Fibroblast of pulmonary artery (primary cell): ENCODE results near the gene IL24.
A peak's percentile ranks its signal among the peaks of the same experiment; 100 is the strongest.

Source experiments
- DNase-seq: peaks from one replicate; pipeline ENCODE4 v3.0.0-alpha.2; 2010; ENCODE audit warnings: low read depth
- H3K4me3 ChIP-seq: replicated peaks from 2 replicates; pipeline ENCODE4 v1.5.1; 2011; ENCODE audit warnings: low read depth, mild to moderate bottlenecking, control low read depth, low read length, moderate library complexity
- TF ChIP-seq, protein P1 (sequence below): IDR thresholded peaks from 2 replicates; pipeline ENCODE4 v1.5.1; 2011; ENCODE audit warnings: mild to moderate bottlenecking, control low read depth, low read length, inconsistent platforms; ENCODE audit errors: missing control alignments

IL24 gene

DNA sequence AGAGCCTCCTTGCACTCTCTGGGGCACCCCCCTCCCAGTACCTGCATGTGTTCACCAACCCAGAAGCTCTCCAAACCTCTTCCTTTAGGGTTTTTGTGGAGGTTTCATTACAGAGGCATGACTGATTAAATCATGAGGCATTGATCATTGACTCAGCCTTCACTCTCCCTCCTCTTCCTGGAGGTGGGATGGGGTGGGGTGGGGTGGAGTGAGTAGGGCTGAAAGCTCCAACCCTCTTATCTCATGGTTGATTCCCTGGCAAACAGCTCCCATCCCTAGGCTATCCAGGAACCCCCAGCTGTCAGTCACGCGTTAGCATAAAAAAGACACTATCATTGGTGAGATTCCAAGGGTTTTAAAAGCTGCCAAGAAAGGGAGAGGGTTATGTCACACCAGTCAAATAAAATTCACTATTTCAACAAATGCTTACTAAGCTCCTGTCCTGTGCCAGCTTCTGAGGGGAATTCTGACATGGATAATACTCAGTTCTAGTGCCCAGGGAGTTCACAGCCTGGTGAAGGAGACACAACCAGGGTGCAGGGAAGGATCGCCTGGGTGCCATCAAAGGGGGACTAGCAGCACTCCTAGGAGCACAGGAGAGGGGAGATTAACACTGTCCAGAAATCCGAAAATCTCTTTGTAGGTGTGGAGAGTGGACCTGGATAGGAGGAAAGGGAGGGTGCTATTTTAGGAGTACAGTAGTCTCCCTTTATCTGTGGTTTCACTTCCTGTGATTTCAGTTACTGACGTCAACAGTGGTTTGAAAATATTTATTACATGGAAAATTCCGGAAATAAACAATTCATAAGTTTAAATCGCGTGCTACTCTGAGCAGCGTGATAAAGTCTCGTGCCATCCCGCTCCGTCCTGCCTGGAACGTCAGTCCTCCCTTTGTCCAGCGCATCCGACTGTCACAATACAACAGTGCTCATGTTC is 6.8 kb upstream of the IL24 start:
- TF ChIP-seq, protein P1, sequence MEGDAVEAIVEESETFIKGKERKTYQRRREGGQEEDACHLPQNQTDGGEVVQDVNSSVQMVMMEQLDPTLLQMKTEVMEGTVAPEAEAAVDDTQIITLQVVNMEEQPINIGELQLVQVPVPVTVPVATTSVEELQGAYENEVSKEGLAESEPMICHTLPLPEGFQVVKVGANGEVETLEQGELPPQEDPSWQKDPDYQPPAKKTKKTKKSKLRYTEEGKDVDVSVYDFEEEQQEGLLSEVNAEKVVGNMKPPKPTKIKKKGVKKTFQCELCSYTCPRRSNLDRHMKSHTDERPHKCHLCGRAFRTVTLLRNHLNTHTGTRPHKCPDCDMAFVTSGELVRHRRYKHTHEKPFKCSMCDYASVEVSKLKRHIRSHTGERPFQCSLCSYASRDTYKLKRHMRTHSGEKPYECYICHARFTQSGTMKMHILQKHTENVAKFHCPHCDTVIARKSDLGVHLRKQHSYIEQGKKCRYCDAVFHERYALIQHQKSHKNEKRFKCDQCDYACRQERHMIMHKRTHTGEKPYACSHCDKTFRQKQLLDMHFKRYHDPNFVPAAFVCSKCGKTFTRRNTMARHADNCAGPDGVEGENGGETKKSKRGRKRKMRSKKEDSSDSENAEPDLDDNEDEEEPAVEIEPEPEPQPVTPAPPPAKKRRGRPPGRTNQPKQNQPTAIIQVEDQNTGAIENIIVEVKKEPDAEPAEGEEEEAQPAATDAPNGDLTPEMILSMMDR, result no peak
- no peak overlapping the region for H3K4me3 ChIP-seq
- peak; percentile 98 for DNase-seq

DNA sequence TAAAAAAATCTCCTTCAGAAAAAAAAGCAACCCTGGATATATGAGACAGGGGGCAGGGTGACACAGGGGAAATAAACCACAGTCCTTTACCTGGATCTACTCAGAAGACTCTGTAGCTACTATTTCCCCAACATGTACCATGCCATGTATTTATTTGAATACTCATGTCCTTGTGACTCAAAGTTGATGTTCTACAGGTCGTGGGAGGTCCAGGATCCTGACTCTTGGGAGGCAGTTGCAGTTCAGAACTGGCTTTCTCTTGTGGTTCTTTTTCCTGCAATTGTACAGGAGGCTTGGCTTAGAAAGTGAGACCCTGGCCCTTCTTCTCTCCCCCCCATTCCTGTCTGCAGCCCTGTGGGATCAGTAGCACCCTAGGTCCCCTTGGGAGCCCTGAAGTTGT is 5.8 kb upstream of the IL24 start:
- H3K4me3 ChIP-seq, result no peak overlapping the region
- TF ChIP-seq, protein P1, result no peak
- peak; percentile 63 for DNase-seq

DNA sequence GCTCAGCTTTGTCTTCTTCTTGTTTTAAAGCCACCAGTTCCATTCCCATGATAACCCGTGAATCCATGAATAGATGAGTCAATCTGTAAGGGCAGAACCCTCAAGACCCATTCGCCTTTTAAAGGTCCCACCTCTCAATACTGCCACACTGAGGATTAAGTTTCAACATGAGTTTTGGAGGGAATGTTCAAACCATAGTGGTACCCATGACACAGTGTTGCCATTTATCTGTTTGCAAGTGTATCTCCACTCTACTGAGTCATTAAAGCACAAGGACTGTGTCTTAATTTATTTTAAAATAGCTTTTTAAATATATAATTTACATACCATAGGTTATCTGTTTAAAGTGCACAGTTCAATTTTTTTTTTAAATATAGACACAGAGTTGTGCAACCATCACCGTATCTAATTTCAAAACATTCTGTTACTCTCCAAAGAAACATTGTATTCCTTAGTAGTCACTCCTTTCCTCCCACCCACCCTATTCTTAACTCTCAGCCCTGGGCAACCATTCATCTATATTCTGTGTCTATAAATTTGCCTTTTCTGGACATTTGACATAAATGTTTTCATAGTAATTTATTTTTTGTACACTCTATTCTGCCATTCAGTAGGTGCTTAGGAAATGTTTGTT is 4.8 kb upstream of the IL24 start:
- DNase-seq, result peak; percentile 86
- TF ChIP-seq, protein P1, result no peak

DNA sequence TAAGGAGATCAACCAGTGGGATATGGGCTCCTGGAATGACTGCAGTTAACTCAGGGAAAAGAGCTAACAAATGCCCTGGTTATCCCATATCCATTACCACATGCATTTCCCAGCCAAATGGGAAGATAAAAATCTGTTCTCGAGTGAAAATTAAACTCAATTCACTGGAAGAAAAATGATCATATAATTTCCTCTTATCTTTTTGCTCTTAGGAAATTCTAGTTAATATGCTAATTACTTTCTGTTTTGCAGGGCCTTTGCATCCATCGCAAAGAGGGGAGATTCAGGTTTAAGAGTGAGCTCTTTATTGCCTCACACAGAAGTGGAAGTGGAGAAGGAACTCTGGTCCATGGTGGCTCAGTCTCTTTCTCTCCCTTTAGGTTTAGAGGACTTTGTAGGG is 3.9 kb upstream of the IL24 start:
- DNase-seq, result no peak
- H3K4me3 ChIP-seq, result no peak overlapping the region
- TF ChIP-seq, protein P1, result no peak

More for the DNA sequence above, 4.8 kb upstream of the IL24 start:
- H3K4me3 ChIP-seq, result no peak overlapping the region

DNA sequence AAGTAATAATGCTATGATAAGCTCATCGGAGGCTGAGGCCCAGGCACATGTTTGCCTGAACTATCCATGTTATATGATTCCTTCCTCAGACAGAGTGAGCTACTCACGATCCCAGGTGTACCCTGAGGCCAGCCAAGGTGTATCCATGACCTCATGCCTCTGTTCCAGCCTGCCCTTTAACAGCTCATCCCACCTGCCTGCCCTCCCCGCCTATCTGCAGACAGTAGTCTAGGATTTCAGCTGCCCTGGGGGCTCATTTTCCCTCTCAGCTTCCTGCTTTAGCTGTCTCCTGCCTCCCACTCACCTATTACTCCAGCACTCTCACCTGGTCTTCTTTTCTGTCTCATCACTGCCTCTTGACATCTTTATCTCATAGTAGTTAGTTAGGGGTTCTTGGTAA is 1.9 kb upstream of the IL24 start:
- no peak for DNase-seq
- TF ChIP-seq, protein P1, result no peak
- no peak overlapping the region for H3K4me3 ChIP-seq

DNA sequence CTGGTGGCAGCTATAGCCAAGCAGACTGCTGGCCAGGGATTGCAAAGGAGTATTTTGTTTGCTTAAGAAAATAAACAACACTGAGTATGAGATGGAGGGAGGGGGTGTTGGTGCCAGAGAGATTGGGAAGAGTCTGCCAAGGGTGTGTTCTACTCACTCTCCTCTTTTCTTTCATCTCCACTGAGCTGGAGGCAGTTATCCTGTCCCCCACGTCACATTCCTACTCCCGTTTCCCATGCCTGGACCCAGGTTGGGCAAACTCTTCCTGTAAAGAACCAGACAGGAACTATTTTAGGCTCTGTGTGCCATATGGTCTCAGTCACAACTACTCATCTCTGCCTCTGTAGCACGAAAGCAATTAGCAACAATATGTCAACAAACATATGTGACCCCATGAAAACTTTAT is 1.4 kb upstream of the IL24 start:
- TF ChIP-seq, protein P1, result no peak
- H3K4me3 ChIP-seq, result no peak overlapping the region
- peak; percentile 94 for DNase-seq
